GM19395 (cell line): ENCODE measurements around the gene TMC1.

Experiments
- ATAC-seq: cut with Tn5 transposase; IDR thresholded peaks from one replicate; pipeline ENCODE4 v1.9.1; 2021; ENCODE audit warnings: mild to moderate bottlenecking, moderate library complexity; ENCODE audit not compliant: unreplicated experiment

Gene TMC1

GRCh38 chr9:72600671-72601070 is 79.3 kb downstream of the TMC1 start:
- no peak for ATAC-seq

DNA sequence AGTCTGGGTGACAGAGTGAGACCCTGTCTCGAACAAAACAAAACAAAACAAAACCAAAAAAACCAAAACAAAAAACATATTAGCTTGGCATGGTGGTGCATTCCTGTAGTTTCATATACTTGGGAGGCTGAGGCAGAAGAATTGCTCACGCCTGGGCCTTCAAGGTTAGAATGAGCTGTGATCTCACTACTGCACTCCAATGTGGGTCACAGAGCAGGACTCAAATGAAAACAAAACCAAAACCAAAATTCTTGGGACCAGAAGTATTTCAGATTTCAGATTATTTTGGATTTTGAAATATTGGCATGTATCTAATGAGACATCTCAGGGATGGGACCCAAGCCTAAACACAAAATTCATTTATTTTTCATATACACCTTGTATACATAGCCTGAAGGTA is 80.2 kb downstream of the TMC1 start:
- no peak for ATAC-seq

DNA sequence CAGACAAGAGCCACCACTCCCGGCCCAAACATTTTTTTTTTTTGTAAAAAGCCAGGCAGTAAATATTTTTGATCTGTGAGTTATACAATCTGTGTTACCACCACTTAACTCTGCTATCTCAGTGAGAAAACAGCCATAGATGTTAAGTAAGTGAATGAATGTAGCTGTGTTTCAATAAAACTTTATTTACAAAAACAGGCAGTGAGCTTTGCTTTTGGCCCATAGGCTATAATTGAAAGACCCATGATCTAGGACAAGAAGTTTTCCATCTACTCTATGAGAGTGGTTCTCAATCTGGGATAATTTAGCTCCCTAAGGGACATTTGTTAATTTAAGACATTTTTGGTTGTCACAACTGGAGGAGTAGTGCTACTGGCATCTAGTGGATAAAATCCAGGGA is 91.0 kb downstream of the TMC1 start:
- no peak for ATAC-seq

GRCh38 chr9:72614067-72614466 is 92.7 kb downstream of the TMC1 start:
- ATAC-seq: no peak

GRCh38 chr9:72615931-72616330 is 94.5 kb downstream of the TMC1 start:
- no peak for ATAC-seq

- ATAC-seq: no peak
These were observed 97.4 kb downstream of the TMC1 start for GRCh38 chr9:72618811-72619210.

DNA sequence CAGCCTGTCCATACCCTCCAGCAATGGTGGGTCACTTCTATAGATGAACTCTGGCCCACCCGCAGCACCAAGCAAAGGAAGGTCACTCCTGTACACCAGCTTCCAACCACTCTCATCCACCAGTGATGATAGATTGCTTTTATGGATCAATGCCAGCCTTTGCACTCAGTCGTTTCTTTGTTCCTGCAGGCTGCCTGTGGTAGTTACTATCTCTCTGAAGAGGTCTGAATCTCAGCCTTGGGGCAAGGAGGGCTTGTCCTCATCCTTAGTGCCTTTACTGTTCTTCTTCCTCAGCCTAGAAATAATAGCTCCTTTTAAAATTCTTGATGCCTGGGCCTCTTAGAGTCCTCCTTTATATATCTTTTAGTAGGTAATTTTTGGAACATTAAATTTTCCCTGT is 100.8 kb downstream of the TMC1 start:
- no peak for ATAC-seq

DNA sequence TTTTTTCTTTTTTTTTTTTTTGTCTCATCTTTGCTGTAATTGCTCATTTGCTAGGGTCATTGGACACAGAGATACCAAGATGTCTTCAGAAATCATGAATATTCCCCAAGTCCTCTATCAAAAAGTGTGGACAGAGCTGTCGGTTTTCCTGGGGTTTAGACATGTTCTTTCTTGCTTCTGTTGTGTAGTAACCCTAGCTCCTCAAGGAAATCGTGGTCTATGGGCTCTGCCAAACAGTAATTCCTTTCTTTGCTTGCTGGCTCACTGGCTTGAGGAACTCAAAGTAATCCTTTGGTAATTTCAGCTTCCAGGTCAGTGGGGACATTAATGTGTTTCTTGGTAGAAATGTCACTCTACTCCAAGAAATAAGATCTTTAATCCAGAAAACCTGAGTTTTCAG is 101.7 kb downstream of the TMC1 start:
- ATAC-seq: no peak

- ATAC-seq: no peak
These were observed 105.7 kb downstream of the TMC1 start for GRCh38 chr9:72627147-72627546.

DNA sequence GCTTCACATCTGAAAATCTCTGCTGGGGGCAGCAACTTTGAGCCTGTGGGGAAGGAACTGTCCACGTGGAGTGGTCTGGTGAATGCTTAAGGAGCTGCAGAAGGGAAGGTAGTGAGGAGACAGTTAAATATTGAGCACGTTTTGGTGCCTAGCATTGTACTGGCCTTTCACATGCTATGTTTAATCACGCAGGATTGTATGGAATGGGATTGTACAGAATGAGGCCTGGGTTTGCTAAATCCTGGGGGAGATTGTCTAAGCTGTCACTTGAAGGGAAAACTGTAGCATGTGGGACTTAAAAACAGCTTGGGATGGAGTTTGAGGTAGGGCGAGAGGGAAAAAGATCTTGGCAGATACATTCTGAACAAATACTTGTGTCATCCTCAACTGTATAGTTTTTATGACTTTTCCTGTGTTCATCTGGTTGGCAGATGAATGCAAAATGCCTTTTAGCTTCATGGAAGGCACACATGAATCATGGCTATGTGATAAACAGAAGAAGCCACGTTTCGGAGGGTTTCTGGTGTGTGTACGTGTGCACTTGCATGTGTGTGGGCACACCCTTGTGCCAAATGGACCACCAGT is 106.6 kb downstream of the TMC1 start:
- no peak for ATAC-seq

GRCh38 chr9:72633966-72634365 is 112.6 kb downstream of the TMC1 start:
- ATAC-seq: no peak

GRCh38 chr9:72635197-72635596 is 113.8 kb downstream of the TMC1 start:
- ATAC-seq: peak; percentile 93

DNA sequence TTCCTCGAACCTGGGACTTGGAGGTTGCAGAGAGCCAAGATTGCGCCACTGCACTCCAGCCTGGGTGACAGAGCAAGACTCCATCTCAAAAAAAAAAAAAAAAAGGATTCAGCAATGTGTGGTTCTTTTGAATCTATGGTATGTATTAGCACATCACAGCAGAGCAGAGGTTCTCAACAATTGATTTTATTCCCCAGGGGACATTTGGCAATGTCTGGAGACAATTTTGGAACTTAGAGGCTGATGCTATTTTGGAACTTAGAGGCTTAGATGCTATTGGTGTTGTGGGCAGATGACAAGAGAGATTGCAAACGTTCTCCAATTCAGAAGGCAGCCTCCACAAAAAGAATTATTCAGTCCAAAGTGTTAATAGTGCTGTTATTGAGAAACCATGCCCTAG is 115.2 kb downstream of the TMC1 start:
- ATAC-seq: no peak

GRCh38 chr9:72643651-72644050 is 122.2 kb downstream of the TMC1 start:
- no peak for ATAC-seq

DNA sequence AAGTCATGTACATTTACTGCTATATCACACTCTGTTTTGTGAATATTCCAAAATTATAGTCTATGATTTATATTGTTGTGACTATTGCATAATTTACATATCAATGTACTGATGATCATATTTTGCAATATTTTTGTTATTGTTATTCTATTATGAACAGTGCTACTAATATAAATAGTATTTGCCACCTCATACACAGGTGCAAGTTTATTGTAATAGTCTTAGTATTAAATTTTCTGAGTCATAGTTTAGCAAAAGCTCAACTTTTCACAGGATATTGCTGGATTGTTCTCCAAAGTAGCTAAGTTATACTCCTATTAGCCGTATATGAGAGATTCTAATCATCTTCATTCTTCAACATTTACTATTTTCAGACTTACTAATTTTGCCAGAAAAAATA is 124.7 kb downstream of the TMC1 start:
- ATAC-seq: no peak

DNA sequence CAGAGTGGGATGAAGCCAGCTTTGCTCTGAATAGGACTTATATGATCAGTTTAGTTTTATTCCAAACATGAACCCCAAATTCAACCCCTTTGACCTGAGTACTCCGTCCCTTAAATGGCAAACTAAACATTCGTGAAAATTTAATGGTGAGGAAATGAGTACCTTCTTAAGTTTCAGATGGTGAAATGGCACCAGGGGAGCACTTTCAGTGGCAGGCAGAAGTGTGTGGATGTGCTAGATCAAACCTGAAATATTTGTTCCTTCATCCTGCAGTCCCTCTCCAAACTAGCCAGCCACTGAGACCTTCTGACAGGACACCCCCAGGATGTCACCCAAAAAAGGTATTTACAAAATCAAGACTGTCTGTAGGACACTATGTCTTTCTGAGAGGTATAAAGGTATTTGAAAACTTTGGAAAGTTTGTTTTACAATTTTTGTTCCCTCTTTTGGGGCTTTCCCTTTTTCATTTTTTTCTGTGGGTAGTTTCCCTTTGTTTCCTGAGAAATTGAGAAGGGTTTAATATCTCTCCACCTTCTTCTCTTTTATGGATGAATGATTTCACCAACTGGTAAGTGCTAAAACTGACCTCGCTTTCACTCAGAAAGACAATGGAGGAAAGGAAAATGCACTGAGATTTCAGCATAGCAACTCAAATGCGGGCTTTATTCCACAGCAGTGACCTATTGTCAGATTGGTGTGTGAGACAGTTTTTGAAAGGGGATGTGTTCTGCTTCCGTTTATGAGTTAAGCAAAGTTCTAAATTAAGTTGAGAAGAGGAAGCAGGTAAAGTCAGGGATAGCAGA is 127.1 kb downstream of the TMC1 start:
- no peak for ATAC-seq

DNA sequence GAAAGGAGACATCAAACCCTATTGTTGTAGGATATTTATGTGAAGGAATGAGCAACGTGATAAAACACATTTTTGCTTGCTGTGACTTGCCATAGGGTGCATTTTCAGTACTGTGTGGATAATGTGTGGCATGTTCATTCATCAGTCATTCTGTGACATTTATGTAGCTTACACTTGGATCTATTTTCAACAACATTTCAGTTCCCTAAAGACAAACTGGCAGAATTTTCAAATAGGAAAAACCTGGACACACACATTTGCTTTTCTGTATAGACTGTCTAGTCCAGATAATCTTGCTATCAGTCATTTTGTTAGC is 127.7 kb downstream of the TMC1 start:
- ATAC-seq: no peak

- ATAC-seq: no peak
These were observed 128.8 kb downstream of the TMC1 start for GRCh38 chr9:72650206-72650605.

- ATAC-seq: no peak
These were observed 134.6 kb downstream of the TMC1 start for GRCh38 chr9:72656021-72656420.

- no peak for ATAC-seq
These were observed 135.6 kb downstream of the TMC1 start for GRCh38 chr9:72657023-72657422.

DNA sequence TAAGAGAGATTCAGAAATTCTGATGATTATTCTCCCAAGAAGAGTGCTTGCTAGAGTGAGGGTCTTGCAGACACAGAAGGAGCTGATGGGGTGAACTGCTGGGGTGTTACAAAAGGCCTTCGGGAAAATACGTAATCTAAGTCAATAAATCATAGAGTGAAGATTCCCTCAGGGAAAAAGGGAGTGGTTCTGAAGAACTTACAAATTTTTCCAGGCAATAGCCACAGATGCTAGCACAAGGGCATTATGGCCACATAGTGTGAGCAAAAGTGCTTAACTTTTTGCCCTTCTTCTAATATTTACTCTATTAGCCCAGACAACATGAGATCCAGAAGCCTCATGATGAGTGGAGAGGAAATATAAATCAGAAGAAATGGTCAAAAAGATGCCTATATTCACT is 137.3 kb downstream of the TMC1 start:
- no peak for ATAC-seq

DNA sequence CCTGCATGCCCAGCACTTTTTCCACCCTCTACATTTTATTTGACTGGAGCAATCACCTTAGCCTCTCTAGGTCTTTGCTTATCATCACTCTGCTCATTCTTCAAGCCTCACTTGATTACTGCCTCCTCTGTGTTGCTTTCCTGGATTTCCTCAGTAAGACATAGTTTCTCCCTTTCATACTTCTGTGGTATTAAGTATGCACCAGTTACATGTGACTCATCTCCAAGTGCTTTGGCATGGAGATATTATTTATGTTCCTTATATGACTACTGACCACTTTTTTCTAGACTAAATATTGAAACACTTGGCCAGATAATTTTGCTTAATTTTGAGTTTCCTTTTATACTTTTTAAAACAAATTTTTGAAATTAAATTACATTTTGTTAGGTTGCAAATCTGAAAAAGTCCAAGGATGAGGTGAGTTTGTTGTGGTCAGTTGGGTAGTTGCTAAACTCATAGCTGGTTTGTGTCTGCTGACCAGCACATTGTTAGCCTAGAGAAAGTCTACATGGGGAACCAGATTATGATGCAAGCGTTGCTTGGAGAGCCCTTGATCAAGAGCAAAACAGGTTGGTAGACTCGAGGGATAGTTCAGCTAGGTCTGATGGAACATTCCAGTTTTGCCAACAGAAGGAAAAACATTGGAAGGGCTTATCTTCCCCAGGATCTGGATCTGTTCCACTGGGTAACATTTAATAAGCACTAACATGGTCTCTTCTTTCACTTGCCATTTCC is 140.2 kb downstream of the TMC1 start:
- ATAC-seq: no peak
